ENCODE results near the gene ZBTB20. TPM values are rescaled to one million over a fixed set of nuclear protein-coding genes. Genes with fewer than 3 reads are reported as not detected.

ZBTB20 gene
- polyA plus RNA-seq, 1 of the 3 experiments (the other 2 are of a cell fraction): 0.43 TPM

DNA sequence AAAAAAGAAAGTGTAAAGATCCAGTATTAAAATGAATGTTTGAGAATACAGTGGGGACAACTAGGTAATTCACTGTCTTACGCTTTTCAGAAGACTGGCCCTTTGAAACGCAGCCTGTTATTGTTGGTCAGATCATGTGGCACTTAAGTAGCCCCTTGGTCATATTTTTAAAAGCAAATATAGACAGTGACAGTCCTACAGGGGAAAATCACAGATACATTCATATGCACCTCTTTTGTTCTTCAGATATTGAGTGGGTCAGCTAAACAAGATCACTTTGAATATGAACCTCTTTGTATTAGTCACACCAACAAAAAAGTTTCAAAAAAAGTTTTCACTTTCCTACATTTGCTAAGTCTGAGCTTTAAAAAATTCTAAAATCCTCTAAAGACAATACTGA, 817.3 kb downstream of the ZBTB20 start:
- 100% methylated on average over 2 of the region's 2 CpGs for WGBS (ENCODE audit: low lambda C conversion rate)
- Histone ChIP-seq H3K4me1 (ENCODE audit: control insufficient read depth in 1 of 2, insufficient read depth in 2 of 2, low read depth in 1 of 2, low read length in 1 of 2) (no peaks in the 10 kb centered on the region; a peak in 1 of 4 replicates), H4K20me1 (ENCODE audit: insufficient read depth) (no peaks in the 10 kb centered on the region), H3K79me2 (ENCODE audit: insufficient read depth) (no peaks in the 10 kb centered on the region), H3K4me2 (no peak overlapping the region), H3K4me3 (ENCODE audit: low read depth in 2 of 2, low read length in 1 of 2) (no peak overlapping the region), H3F3A (replicated peaks; ENCODE audit: insufficient read depth) (no peaks in the 10 kb centered on the region), H3K9ac (no peak overlapping the region), H2AFZ (ENCODE audit: low read depth) (no peak overlapping the region), H3K27ac (ENCODE audit: low read depth in 2 of 2, low read length in 1 of 2) (no peak overlapping the region), H3K27me3 (ENCODE audit: insufficient read depth) (no peaks in the 10 kb centered on the region), H3K36me3 (replicated peaks in 1 of 2; ENCODE audit: control insufficient read depth in 1 of 2, insufficient read depth in 2 of 2, low read length in 1 of 2) (peaks cover 0 to 10% of the 10 kb centered on the region in 2 experiments), H3K9me3 (no peaks in the 10 kb centered on the region), H3K9me2 (no peaks in the 10 kb centered on the region)
- TF ChIP-seq CHD2 (IDR thresholded peaks at IDR 0.05; ENCODE audit: low read length, partially characterized antibody) (no peak), TAF1 (IDR thresholded peaks at IDR 0.05; ENCODE audit: borderline replicate concordance, low read depth, low read length) (no peak), GATA2 (CRISPR knock-in tag; IDR thresholded peaks at IDR 0.05) (no peak), TEAD4 (IDR thresholded peaks at IDR 0.05; ENCODE audit: borderline replicate concordance, insufficient read depth) (no peak)
- ChIA-PET CTCF (no interaction called here), POLR2A (no interaction called here)
- DNase-seq: no peak

DNA sequence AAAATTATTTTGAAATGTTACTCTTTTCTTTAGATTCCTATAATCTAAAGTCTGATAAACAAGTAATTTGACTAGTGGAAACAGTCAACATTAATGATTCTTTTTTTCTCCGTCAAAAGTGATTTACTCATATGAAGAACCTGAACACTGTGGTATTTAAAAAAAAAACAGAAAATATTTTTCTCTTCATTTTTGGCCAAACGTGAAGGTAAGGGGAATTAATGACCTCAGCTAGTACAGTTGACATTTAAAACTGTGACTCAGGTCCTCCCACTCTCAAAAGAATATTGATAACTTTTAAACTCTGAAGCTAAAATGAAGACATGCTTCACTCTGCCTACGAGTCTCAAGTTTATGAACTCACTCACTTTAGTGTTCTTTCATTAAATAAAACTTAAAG, 818.7 kb downstream of the ZBTB20 start:
- Histone ChIP-seq H3K27ac (ENCODE audit: low read depth in 2 of 2, low read length in 1 of 2) (no peak overlapping the region), H3K4me2 (no peak overlapping the region), H4K20me1 (ENCODE audit: insufficient read depth) (no peaks in the 10 kb centered on the region), H3K9me3 (no peaks in the 10 kb centered on the region), H3K27me3 (ENCODE audit: insufficient read depth) (no peaks in the 10 kb centered on the region), H3K9me2 (no peaks in the 10 kb centered on the region), H3K36me3 (replicated peaks in 1 of 2; ENCODE audit: control insufficient read depth in 1 of 2, insufficient read depth in 2 of 2, low read length in 1 of 2) (peaks cover 0 to 10% of the 10 kb centered on the region in 2 experiments), H3K79me2 (ENCODE audit: insufficient read depth) (no peaks in the 10 kb centered on the region), H3K4me3 (ENCODE audit: low read depth in 2 of 2, low read length in 1 of 2) (no peak overlapping the region), H2AFZ (ENCODE audit: low read depth) (no peak overlapping the region), H3F3A (replicated peaks; ENCODE audit: insufficient read depth) (no peaks in the 10 kb centered on the region), H3K4me1 (ENCODE audit: control insufficient read depth in 1 of 2, insufficient read depth in 2 of 2, low read depth in 1 of 2, low read length in 1 of 2) (no peaks in the 10 kb centered on the region), H3K9ac (no peak overlapping the region)
- CTCF ChIA-PET: no interaction called here
- TF ChIP-seq, protein P1, sequence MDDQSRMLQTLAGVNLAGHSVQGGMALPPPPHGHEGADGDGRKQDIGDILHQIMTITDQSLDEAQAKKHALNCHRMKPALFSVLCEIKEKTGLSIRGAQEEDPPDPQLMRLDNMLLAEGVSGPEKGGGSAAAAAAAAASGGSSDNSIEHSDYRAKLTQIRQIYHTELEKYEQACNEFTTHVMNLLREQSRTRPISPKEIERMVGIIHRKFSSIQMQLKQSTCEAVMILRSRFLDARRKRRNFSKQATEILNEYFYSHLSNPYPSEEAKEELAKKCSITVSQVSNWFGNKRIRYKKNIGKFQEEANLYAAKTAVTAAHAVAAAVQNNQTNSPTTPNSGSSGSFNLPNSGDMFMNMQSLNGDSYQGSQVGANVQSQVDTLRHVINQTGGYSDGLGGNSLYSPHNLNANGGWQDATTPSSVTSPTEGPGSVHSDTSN (IDR thresholded peaks at IDR 0.05): no peak
- WGBS (ENCODE audit: low lambda C conversion rate): 83% methylated on average over 3 of the region's 3 CpGs
- POLR2A ChIA-PET: no interaction called here
- DNase-seq: no peak

DNA sequence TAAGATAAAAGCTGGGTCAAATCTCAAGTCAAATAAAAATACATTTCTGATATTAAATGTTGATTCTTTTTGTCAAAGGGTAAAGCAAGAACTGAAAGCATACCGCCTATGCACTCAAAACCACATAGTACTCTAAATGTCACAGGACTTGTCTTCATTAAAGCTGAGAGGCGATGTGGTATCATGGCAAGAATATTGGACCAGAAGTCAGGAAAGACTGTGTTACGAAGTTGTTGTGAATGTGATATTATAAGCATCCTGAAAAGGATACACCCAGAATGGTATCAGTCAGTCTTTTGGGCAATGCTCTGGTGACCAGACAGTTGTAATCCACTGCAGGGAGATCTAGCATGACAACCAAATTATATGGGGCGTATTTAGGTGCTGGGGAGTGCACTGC, 819.4 kb downstream of the ZBTB20 start:
- Histone ChIP-seq H3F3A (replicated peaks; ENCODE audit: insufficient read depth) (no peaks in the 10 kb centered on the region), H3K27me3 (ENCODE audit: insufficient read depth) (no peaks in the 10 kb centered on the region), H3K27ac (ENCODE audit: low read depth in 2 of 2, low read length in 1 of 2) (no peak overlapping the region), H4K20me1 (ENCODE audit: insufficient read depth) (no peaks in the 10 kb centered on the region), H3K4me3 (ENCODE audit: low read depth in 2 of 2, low read length in 1 of 2) (no peak overlapping the region), H3K4me1 (ENCODE audit: control insufficient read depth in 1 of 2, insufficient read depth in 2 of 2, low read depth in 1 of 2, low read length in 1 of 2) (no peaks in the 10 kb centered on the region), H2AFZ (ENCODE audit: low read depth) (no peak overlapping the region), H3K4me2 (no peak overlapping the region), H3K9ac (no peak overlapping the region), H3K36me3 (replicated peaks in 1 of 2; ENCODE audit: control insufficient read depth in 1 of 2, insufficient read depth in 2 of 2, low read length in 1 of 2) (peaks cover 0 to 9% of the 10 kb centered on the region in 2 experiments), H3K9me2 (no peaks in the 10 kb centered on the region), H3K79me2 (ENCODE audit: insufficient read depth) (no peaks in the 10 kb centered on the region), H3K9me3 (no peaks in the 10 kb centered on the region)
- POLR2A ChIA-PET: no interaction called here
- WGBS (ENCODE audit: low lambda C conversion rate): 96% methylated on average over 4 of the region's 4 CpGs
- CTCF ChIA-PET: no interaction called here
- DNase-seq: no peak
- TF ChIP-seq RXRA (IDR thresholded peaks at IDR 0.05; ENCODE audit: borderline replicate concordance, low read depth) (no peak), JUND (IDR thresholded peaks at IDR 0.05) (no peak), TEAD4 (IDR thresholded peaks at IDR 0.05; ENCODE audit: borderline replicate concordance, insufficient read depth) (no peak), RAD21 (IDR thresholded peaks at IDR 0.05; ENCODE audit: low read length) (no peak), RCOR1 (IDR thresholded peaks at IDR 0.05; ENCODE audit: low read length) (no peak), POLR2AphosphoS5 (IDR thresholded peaks at IDR 0.05; ENCODE audit: low read depth, low read length) (no peak), SMC3 (IDR thresholded peaks at IDR 0.05; ENCODE audit: low read depth, low read length) (no peak), FOSL2 (IDR thresholded peaks at IDR 0.05; ENCODE audit: borderline replicate concordance, low read depth) (no peak), EP300 (IDR thresholded peaks at IDR 0.05; ENCODE audit: borderline replicate concordance in 1 of 2, low read depth in 1 of 2, low read length in 1 of 2) (no peak)
- TF ChIP-seq, protein P2, sequence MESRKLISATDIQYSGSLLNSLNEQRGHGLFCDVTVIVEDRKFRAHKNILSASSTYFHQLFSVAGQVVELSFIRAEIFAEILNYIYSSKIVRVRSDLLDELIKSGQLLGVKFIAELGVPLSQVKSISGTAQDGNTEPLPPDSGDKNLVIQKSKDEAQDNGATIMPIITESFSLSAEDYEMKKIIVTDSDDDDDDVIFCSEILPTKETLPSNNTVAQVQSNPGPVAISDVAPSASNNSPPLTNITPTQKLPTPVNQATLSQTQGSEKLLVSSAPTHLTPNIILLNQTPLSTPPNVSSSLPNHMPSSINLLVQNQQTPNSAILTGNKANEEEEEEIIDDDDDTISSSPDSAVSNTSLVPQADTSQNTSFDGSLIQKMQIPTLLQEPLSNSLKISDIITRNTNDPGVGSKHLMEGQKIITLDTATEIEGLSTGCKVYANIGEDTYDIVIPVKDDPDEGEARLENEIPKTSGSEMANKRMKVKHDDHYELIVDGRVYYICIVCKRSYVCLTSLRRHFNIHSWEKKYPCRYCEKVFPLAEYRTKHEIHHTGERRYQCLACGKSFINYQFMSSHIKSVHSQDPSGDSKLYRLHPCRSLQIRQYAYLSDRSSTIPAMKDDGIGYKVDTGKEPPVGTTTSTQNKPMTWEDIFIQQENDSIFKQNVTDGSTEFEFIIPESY (IDR thresholded peaks at IDR 0.05; ENCODE audit: borderline replicate concordance, low read depth): no peak
- TF ChIP-seq, protein P1 (IDR thresholded peaks at IDR 0.05): no peak
- TF ChIP-seq, protein P3, sequence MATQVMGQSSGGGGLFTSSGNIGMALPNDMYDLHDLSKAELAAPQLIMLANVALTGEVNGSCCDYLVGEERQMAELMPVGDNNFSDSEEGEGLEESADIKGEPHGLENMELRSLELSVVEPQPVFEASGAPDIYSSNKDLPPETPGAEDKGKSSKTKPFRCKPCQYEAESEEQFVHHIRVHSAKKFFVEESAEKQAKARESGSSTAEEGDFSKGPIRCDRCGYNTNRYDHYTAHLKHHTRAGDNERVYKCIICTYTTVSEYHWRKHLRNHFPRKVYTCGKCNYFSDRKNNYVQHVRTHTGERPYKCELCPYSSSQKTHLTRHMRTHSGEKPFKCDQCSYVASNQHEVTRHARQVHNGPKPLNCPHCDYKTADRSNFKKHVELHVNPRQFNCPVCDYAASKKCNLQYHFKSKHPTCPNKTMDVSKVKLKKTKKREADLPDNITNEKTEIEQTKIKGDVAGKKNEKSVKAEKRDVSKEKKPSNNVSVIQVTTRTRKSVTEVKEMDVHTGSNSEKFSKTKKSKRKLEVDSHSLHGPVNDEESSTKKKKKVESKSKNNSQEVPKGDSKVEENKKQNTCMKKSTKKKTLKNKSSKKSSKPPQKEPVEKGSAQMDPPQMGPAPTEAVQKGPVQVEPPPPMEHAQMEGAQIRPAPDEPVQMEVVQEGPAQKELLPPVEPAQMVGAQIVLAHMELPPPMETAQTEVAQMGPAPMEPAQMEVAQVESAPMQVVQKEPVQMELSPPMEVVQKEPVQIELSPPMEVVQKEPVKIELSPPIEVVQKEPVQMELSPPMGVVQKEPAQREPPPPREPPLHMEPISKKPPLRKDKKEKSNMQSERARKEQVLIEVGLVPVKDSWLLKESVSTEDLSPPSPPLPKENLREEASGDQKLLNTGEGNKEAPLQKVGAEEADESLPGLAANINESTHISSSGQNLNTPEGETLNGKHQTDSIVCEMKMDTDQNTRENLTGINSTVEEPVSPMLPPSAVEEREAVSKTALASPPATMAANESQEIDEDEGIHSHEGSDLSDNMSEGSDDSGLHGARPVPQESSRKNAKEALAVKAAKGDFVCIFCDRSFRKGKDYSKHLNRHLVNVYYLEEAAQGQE (IDR thresholded peaks at IDR 0.05; ENCODE audit: low read depth, low read length): no peak

All from SK-N-SH (cell line).